NOMO-1 (cell line): ENCODE measurements around the gene FANCC.

Experiments
- DNase-seq, 2 experiments: peaks; one replicate each; lab custom pipeline; 2025; ENCODE audit not compliant: unreplicated experiment in 2 of 2; lab: John Stamatoyannopoulos, UW

FANCC gene

DNA sequence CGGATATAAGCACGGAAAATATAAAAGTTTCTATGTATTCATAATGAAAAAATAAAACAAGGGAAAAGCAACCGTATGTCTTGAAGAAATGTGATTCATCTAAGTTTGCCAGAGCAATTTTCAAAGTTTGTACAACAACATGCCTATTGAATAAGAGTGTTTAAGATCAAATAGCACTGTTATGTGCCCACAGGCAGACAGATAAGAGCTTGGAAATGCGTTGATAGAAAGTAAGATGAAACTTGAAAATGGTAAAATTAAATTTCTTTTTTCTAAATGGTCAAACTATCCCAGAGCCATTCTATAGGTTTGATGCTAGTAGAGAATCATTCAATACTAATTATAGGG is 189.4 kb downstream of the FANCC start:
- DNase-seq: no peak

- DNase-seq: peak; percentile 26 to 41
Measured at GRCh38 chr9:95127249-95128176, 190.0 kb downstream of the FANCC start.

GRCh38 chr9:95126739-95127138 is 190.8 kb downstream of the FANCC start:
- no peak for DNase-seq

GRCh38 chr9:95125652-95126051 is 191.9 kb downstream of the FANCC start:
- DNase-seq: no peak

DNA sequence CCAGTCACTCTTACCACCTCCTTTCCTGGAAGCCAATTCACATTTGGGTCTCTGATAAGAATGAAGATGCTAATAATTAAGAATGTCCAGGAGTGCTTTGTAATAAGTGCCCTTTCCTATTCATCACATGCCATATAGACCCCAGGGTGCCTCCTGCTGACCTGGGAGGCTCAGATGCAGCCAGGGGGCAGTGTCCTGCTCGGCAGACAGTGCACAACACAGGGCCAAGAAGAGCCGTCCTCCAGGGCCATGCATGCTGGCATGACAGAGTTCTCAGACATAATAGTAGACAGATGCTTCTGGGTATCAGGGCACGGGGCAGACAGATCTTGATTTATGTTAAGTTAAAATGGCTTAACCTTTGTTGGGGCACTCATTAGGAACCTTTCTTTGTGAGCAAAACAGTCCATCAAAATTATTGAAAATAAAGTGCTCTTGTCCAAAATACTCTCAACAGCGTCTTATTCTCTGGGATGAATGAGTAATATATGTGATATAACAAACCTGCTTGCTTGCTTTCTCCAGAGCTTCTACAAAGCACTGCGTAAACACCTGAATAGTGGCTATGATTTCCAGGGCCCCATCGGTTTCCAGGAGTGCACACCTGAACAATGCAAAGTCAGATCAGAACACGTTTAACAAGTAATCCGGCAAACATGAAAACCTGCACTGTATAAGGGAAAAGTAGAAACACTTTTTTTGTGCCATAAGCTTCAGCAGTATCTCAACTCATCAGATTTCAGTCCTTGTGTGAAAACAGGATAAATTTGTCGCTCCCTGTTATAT is 192.7 kb downstream of the FANCC start:
- DNase-seq: no peak

DNA sequence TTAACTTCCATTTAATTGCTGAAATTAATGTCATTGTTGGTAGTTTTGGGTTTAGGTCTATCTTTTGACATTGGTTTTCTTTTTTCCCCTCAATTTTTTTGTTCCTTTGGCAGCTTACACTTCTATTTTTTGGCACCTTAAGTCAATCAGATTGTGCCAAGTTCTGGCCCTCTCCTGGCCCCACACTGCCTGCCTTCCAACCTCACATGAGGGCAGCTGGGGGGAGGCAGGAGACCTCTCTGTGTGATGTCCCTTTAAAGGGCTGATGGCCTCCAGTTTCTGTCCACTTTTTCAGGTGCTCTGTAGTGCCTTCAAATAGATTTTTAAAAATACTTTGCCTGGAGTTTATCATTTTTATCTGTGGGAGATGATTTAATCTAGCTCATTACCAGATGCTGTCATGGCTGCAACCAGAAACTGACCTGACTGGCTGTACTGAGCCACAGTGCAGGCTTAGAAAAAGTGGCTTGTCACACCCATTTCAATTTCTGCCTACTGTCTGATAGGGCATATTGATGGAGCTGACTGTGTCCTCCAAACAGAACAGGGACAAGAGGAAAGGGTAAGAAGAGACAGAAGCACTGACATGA is 196.6 kb downstream of the FANCC start:
- no peak for DNase-seq

- no peak for DNase-seq
Measured at GRCh38 chr9:95118596-95118995, 198.9 kb downstream of the FANCC start.

DNA sequence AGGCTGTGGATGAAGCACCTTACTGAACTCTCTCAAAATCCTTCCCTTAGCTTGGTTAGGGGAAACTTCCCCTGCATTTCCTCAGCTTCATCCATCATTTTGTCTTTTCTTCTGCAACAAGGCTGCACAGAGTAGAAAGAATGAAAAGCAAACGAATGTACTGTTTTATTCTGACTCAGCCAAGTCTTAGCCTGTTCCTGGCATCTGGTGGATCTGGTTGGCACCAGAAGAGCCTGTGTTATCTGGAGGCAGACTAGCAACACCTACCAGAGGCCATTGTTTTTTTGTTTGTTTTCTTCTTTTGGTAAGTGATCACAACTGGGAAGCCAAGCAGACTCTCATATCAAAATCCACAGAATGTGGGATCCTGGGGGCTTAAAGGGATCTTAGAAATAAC is 200.7 kb downstream of the FANCC start:
- no peak for DNase-seq

GRCh38 chr9:95116002-95116807 is 201.3 kb downstream of the FANCC start:
- DNase-seq: no peak

- no peak for DNase-seq
Measured at GRCh38 chr9:95115104-95115503, 202.4 kb downstream of the FANCC start.

DNA sequence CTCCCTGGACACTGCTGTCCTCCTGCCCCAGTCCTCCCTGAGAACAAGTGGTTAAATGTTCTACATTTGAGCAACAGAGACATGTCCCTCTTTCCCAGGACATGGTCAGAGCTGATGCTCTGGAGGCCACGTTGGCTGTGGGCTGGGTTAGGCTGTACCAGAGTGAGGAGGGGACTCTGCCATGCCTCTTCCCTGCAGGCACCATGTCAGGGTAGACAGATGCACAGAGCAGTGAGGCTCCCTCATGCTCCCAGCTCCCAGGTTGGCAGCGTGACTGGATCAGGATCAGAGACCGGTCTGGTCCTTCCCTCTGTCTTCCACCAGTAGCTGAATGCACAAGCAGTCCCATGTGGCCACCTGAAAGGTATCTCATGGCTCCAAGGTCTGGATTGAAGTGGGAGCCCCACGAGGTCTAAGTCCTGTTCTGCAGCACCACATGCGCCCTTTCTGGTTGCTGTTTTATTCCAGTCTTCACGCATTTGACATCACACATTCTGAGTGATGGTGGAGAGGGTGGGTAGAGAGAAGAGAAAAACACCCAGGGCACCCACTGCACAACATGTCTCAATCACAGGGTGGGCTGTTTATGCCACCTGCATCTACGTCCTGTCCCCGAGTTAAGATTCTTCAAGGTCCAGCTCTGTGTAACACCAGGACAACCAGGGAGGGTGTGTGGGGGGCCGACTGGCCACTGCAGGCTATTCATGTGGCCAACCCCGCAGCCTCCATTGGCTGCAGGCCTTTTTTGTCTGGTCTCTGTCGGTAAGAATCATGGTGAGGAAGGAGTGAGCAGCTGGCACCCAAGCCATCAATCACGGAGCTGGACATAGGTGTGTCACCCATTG is 204.9 kb downstream of the FANCC start:
- no peak for DNase-seq

DNA sequence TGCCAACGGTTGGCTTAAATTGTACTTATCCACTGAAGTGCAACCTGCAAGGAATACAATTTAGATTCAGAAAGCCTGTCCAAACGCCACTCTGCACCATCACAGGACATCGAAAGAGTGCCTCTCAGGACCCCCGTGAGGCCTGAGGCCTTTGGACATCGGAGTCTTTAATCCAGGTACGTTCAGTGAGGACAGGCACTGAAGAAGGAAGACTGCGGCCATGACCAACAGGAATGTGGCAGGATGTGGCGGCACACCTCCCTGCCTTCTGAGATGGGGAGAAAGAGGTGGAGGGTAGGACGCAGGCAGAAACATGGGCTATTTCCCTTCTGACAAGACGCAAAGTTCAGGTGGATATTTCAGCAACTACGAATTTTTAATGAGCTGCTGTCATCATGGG is 205.8 kb downstream of the FANCC start:
- no peak for DNase-seq

DNA sequence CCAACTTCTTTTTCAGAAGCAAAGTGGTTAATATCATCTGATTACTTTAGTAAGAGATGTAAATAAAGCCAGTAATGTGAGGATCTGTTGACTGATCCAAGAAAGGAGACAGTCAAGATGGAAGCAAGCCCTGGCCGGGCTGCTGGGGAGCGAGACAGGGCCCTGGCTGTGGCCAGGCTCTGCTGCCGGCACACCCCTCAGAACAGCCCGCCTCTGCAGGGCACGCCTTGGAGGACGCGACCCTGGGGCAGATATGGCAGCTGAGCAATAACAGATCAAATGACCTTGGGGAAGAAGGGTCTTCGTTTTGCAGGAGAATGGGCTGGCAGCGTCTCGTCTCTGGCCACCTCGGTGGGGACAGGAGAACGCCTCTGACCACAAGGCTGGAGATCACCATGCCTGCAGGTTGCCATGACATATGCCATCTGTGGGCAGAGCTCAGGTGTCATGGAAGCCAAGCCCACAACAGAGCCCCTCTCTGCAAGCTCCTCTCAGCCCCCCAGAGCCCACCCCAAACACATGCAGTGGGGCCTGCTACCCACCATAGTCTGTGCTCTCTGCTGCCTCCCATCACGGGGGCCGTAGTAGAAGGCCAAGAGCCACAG is 206.5 kb downstream of the FANCC start:
- DNase-seq: no peak

DNA sequence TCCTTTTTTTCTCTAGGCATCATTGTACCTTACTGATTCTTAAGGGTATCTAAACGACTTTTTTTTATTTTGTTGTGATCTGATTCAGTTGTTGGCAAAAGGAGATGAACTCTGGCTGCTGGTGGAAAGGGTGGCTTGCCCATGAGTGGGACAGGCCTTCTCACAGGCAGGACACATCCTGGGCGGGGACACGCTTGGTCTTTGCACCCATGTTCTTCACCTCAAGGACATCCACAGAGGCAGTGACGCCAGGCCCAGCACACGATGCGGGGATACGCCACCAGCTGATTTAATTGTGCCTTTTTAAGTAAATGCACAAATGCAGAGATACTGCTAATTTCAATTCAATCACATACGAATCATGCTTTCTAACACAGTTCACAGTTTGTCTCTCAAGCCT is 208.1 kb downstream of the FANCC start:
- no peak for DNase-seq

DNA sequence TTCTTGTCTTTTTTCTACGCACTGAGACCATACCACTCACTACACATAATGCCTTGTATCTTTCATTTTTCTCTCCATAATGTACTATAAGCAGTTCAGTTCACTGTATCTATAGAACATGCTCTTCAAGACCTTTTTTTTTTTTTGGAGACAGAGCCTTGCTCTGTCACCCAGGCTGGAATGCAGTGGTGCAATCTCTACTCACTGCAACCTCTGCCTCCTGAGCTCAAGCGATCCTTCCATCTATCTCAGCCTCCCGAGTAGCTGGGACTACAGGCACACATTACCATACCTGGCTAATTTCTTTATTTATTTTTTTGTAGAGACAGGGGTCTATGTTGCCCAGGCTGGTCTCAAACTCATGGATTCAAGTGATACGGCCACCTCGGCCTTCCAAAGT is 208.7 kb downstream of the FANCC start:
- no peak for DNase-seq

DNA sequence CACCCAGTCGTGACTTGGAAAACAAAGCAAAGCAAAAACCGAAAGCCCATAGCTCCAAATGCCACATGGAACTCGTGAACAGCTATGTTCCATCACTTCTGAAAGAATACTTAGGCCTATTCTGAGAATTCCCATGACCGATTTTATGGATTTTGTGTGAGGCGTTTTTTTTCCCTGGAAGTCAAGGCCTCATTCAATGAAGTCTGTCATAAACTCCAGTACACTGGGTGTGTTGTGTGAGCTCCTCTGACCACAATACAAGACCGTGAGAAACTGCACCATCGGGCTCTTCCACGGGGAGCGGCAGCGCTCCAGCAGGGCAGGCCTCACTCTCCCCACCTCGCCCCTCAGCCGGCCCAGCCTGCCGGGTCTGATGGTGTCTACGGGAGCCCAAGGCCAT is 209.5 kb downstream of the FANCC start:
- no peak for DNase-seq

DNA sequence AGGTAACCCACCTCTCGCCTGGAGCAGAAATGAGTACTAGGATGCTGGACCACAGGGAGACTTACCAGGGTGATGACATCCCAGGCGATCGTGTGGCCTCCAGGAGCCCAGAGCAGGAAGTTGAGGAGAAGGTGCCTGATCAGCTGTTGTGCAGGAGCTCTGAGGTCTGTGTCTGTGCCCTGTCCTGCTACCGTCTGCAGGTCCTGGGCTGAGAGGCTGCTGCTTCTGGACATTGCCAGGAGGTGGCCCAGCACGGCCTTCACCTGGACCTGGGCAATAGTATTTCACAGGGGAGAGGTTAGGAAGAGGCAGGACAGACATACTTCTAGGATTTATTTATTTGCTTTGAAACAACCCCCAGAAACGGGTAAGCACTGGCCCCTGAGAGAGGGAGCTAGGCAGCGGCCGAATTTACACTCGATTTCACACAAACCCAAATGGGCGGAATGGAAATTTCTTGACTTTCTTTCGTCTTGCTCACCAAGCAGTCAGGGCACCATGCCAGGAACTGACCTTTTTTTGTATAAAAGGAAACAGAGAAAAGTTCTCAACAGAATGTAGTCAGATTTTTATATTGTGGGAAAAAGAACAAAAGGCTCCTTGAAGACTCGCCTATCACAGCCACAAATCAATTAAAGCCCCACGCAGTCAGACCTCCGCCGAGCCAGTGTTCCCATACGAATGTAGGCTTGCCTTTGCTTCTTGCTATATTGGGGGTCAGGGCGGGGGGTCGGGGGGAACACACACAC is 210.3 kb downstream of the FANCC start:
- no peak for DNase-seq

DNA sequence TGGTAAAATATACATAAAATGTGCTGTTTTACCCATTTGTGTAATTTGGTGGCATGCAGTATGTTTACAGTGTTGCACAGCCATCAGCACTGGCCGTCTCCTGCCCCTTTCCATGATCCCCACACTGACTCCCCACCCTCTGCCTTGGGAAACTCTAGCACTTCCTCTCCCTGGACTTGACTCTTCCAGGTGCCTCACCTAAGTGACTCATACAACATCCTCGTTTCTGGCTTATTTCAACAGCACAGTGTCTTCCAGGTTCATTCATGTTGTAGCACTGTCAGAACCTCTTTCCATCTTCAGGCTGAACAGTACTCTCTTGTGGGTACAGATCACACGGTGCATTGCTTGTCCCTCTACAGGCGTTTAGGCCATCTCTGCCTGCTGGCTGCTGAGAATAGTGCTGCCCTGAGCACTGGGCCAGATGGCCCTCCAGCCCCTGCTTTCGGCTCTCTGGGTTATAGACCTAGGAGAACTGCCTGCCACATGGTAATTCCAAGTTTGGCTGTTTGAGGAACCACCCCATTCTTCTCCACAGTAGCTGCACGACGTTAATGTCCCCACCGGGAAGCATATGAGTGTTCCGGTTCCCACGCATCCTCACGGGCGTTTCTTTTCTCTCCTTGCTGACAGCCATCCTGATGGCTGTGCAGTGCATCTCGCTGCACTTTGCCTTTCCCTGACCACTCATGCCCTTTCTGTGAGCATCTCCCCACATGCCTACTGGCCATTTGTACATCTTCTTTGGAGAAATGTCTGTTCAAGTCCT is 211.8 kb downstream of the FANCC start:
- no peak for DNase-seq
